Lung (tissue), 12 donors: ENCODE measurements around the gene SERP2. TPM values are rescaled to one million over a fixed set of nuclear protein-coding genes. Genes with fewer than 3 reads are reported as not detected.

Experiments
- ATAC-seq: fragments of 200-7000 bp; cut with Tn5 transposase; one replicate; pipeline ENCODE4 v1.9.1; 2020; ENCODE audit warnings: moderate number of reproducible peaks; ENCODE audit not compliant: insufficient read depth, low FRiP score
- DNase-seq, 3 donors: peaks; one replicate each; pipeline ENCODE4 v3.0.0-alpha.2; 2013 to 2017
- H3K27ac ChIP-seq, 2 donors: one replicate each; pipeline ENCODE4 v1.5.1; 2013; ENCODE audit warnings: mild to moderate bottlenecking in 2 of 2, moderate library complexity in 2 of 2, control low read depth in 1 of 2, inconsistent platforms in 1 of 2, low read depth in 1 of 2, low read length in 1 of 2
- H3K27me3 ChIP-seq, 3 donors: one replicate each; pipeline ENCODE4 v1.5.1; 2013; ENCODE audit warnings: low read length in 2 of 3; ENCODE audit not compliant: control insufficient read depth in 3 of 3, insufficient read depth in 3 of 3
- H3K36me3 ChIP-seq, 4 donors: one replicate each; pipeline ENCODE4 v1.5.1; 2013; ENCODE audit warnings: low read length in 4 of 4, mild to moderate bottlenecking in 1 of 4, moderate library complexity in 1 of 4; ENCODE audit not compliant: control insufficient read depth in 4 of 4, insufficient read depth in 4 of 4
- H3K4me1 ChIP-seq, 5 donors: one replicate each; pipeline ENCODE4 v1.5.1; 2013; ENCODE audit warnings: low read length in 5 of 5, mild to moderate bottlenecking in 2 of 5, moderate library complexity in 1 of 5; ENCODE audit not compliant: control insufficient read depth in 5 of 5, insufficient read depth in 5 of 5
- H3K4me3 ChIP-seq: one replicate; pipeline ENCODE4 v1.5.1; 2013; ENCODE audit warnings: mild to moderate bottlenecking, control low read depth, moderate library complexity
- H3K9ac ChIP-seq, 2 donors: one replicate each; pipeline ENCODE4 v1.5.1; 2013; ENCODE audit warnings: low read length in 2 of 2, control low read depth in 1 of 2; ENCODE audit not compliant: insufficient read depth in 1 of 2
- H3K9me3 ChIP-seq, 4 donors: one replicate each; pipeline ENCODE4 v1.5.1; 2013; ENCODE audit warnings: low read length in 3 of 4, mild to moderate bottlenecking in 1 of 4, moderate library complexity in 1 of 4; ENCODE audit not compliant: control insufficient read depth in 4 of 4, insufficient read depth in 3 of 4
- WGBS, 2 donors: extraction: QIAGEN DNeasy Blood & Tissue Kit; methylation state at CpG; one replicate each; pipeline ENCODE4 v1.1.7; 2013; 5-methylcytosine and 5-hydroxymethylcytosine counted together
- polyA plus RNA-seq, 2 donors: library from polyadenylated mRNA; stranded (reverse); fragments of 200-250 nt; gene quantifications; one replicate each; pipeline ENCODE4 v1.2.1, GENCODE V29; 2013
- total RNA-seq, 2 donors: library from RNA; depleted of rRNA in 1 of 2; stranded (reverse); fragments of >200 nt in 1 of 2; gene quantifications; one replicate each; pipeline ENCODE4 v1.2.1, GENCODE V29; 2014 to 2021
- TF ChIP-seq, protein P1 (sequence below): IDR thresholded peaks from 2 replicates; pipeline ENCODE4 v1.5.1; 2012; ENCODE audit warnings: mild to moderate bottlenecking; ENCODE audit errors: control extremely low read depth, extremely low read depth
- donor health status: control.
- donor health status: control.
- donor health status: Bipolar disorder and iron deficiency.
- donor health status: healthy.
- donor health status: DM: yes; HTN: yes; CAD: no.

SERP2 gene
- total and polyA plus RNA-seq, 4 donors: 4.2 to 6.9 (median 5.9) TPM

DNA sequence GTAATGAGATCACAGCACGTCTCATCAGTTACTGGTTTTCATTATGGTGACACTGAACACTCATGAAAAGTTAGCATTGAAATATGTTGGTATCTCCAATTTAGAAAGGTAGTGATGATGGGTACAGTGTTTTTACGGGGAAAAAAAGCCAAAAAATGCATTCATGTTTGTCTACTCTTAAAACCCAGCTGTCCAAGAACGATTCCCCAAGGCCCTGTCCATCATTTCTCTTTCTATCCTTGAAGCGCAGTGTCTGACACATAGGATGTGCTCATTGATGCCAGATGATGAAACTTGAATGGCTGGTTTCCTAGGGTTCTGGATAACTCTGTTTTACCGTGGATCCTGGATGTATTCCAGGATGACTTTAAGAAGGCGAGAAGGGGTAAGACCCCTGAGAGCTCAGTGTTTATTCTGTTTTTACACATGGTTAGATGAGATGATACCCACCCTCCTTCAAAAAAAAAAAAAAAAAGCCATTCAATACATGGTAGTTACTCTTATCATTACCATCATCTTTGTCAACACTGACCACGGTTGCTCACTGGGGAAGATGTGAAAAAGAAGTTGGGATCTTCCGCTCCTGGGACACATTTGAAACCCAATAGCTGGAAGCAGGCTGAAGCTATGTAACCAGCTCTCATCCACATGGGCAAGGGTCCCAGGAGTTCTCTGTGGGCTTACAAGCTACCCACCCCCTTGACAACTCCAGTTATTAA lies 22.5 kb downstream of the SERP2 start:
- Histone ChIP-seq H3K27me3 (no peaks in the 10 kb centered on the region), H3K36me3 (no peaks in the 10 kb centered on the region), H3K4me3 (no peak overlapping the region), H3K27ac (no peak overlapping the region), H3K9me3 (no peaks in the 10 kb centered on the region), H3K4me1 (peaks cover 0 to 27% (median 2%) of the 10 kb centered on the region in 5 donors), H3K9ac (no peak overlapping the region)
- TF ChIP-seq, protein P1, sequence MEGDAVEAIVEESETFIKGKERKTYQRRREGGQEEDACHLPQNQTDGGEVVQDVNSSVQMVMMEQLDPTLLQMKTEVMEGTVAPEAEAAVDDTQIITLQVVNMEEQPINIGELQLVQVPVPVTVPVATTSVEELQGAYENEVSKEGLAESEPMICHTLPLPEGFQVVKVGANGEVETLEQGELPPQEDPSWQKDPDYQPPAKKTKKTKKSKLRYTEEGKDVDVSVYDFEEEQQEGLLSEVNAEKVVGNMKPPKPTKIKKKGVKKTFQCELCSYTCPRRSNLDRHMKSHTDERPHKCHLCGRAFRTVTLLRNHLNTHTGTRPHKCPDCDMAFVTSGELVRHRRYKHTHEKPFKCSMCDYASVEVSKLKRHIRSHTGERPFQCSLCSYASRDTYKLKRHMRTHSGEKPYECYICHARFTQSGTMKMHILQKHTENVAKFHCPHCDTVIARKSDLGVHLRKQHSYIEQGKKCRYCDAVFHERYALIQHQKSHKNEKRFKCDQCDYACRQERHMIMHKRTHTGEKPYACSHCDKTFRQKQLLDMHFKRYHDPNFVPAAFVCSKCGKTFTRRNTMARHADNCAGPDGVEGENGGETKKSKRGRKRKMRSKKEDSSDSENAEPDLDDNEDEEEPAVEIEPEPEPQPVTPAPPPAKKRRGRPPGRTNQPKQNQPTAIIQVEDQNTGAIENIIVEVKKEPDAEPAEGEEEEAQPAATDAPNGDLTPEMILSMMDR: no peak
- no peak for DNase-seq
- 89 to 93% methylated on average over 8 of the region's 8 CpGs for WGBS, 2 donors
- ATAC-seq: no peak

DNA sequence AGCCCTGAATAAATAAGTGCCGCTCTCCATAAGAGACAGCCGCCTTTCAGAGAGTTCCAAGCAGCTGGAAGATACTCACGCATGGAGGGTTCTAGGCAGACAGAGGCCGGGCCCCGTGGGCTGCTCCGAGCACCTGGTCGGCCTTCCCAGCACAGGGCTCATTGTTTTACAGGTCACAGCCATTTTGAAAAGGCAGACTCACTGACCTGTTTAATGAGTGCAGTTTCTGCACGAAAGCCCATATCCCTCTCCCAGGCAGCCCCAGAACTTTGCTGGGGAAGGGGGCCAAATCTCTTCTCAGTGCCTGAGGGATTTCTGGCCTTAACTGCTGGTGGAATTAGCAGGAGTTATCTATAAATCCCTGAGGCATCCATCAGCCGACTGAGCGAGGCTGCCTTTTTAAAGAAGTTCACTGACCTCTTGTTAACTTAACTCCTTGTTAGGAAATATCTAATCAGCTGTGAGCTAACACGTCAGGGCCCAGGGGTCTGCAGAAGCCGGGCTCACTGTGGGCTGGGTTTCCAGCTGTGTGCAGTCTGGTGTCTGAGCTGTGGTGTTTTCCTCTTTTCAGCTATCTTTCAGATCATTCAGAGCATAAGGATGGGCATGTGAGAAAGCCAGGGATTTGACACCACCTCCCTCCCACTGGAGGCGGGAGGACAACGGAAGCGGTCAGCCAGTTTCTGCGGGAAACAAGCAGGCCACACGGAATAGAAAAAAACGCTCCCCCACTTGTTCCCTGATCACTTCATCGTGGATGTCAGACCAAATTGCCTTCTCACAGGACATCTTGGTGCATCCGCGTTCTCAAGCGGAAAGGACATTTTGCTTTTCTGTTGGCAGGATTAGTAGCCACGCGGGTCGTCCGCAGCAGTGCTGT lies 23.3 kb downstream of the SERP2 start:
- Histone ChIP-seq H3K27me3 (no peaks in the 10 kb centered on the region), H3K36me3 (no peaks in the 10 kb centered on the region), H3K9me3 (no peaks in the 10 kb centered on the region), H3K27ac (peak overlapping the region in 1 of 2 donors; percentile 24), H3K9ac (peak overlapping the region in 1 of 2 donors; percentile 51), H3K4me1 (peaks cover 0 to 27% (median 2%) of the 10 kb centered on the region in 5 donors), H3K4me3 (no peak overlapping the region)
- no peak for ATAC-seq
- DNase-seq: peak; percentile 70 to 83 (median 80)
- TF ChIP-seq, protein P1: no peak
- 78 to 84% methylated on average over 26 of the region's 26 CpGs for WGBS, 2 donors

DNA sequence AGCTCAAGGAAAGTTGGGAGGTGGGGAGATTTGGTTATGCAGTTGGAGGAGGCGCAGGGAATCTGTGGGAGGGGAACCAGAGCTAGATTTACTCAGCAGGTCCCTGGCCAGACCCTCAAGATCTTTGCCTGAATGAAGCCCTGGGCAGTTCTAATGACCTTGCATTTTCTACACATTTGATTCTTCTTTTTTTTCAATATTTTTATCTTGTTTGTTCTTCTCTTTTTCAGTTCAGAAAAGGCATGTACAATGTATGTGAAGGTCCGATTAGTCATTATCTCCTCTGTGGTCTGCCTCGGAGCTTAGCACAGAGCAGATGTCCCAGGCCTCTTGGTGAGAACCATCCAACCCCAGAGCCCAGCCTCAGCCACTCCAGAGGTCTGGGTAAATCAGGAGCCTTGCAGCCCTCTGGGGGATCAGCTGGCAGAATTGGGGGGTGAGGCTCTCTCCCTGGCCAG lies 24.2 kb downstream of the SERP2 start:
- Histone ChIP-seq H3K9ac (no peak overlapping the region), H3K27ac (no peak overlapping the region), H3K4me3 (no peak overlapping the region), H3K36me3 (no peaks in the 10 kb centered on the region), H3K9me3 (no peaks in the 10 kb centered on the region), H3K27me3 (no peaks in the 10 kb centered on the region), H3K4me1 (peaks cover 0 to 27% (median 2%) of the 10 kb centered on the region in 5 donors)
- ATAC-seq: no peak
- TF ChIP-seq, protein P1: no peak
- no peak for DNase-seq
- 75 to 85% methylated on average over 3 of the region's 3 CpGs for WGBS, 2 donors
